ENCODE measurements around the gene CRYBG1.

GRCh38 chr6:106385530-106385929 lies 25.0 kb downstream of the CRYBG1 start:
- TF ChIP-seq CBFB (CRISPR knock-in tag; IDR thresholded peaks at IDR 0.05; ENCODE audit: low read depth), result no peak
- TF ChIP-seq TEAD1 (CRISPR knock-in tag; IDR thresholded peaks at IDR 0.05), result no peak
- TF ChIP-seq CTCF (IDR thresholded peaks at IDR 0.05), result no peak
- TF ChIP-seq MAX (CRISPR knock-in tag; IDR thresholded peaks at IDR 0.05), result no peak
- no peak for TF ChIP-seq ZNF263 (CRISPR knock-in tag; IDR thresholded peaks at IDR 0.05; ENCODE audit: low read depth)
- no peak for TF ChIP-seq ESRRA (CRISPR knock-in tag; IDR thresholded peaks at IDR 0.05; ENCODE audit: borderline replicate concordance)
- no peak for TF ChIP-seq CREB1 (CRISPR knock-in tag; IDR thresholded peaks at IDR 0.05)

Data from WTC11 (cell line).